Jurkat, Clone E6-1 (cell line): ENCODE measurements around the gene SND1.
"Not testable (repeated sequence)": the region's sequence is repeated elsewhere in the genome, so short reads cannot be mapped to it uniquely, and the experiment has no call there.

Source experiments
- DNase-seq: peaks from one replicate; pipeline ENCODE4 v3.0.0-alpha.2; 2011; ENCODE audit warnings: low read depth, low spot score
- H3K4me3 ChIP-seq: 2 replicates; pipeline ENCODE4 v1.5.1; 2011; ENCODE audit warnings: mild to moderate bottlenecking, low read length, control low read depth, moderate library complexity

SND1 gene

DNA sequence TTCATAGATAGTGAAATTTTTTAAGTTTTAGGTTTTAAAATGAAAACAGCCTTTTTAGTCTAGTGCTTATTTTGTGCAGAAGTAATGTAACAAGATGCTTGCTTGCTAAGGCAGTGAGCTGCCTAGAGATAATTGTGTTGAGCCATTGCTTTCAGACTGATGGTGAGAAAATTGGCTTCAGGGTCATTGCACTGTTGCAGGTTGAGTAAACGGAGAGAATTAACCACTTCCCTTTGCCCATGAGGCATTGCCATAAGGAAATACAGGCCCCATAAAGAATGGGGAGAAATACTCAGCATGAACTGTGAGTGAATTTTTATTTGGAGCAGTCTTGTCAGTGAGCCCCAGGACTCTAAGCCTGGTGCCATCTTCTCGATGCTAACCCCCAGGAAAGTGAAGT lies 238.7 kb downstream of the SND1 start:
- H3K4me3 ChIP-seq: no peak overlapping the region
- DNase-seq: no peak

DNA sequence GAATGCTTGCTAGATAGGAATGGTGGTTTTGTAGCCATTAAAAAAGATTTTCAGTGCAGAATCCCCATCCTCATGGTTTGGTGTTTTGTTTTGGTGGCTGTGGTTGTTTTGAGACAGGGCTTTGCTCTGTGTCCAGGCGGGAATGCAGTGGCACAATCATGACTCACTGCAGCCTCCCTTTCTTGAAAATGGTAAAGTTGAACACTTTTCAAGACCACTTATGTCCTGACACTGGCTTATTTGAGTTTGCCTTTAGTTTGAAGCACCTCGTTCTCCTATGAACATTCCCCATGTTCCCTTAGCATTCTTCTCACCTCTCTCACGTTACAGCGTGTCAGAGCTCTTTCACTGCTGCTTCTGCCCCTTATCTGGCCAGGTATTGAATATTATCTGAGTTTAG lies 239.2 kb downstream of the SND1 start:
- no peak for DNase-seq
- H3K4me3 ChIP-seq: no peak overlapping the region

DNA sequence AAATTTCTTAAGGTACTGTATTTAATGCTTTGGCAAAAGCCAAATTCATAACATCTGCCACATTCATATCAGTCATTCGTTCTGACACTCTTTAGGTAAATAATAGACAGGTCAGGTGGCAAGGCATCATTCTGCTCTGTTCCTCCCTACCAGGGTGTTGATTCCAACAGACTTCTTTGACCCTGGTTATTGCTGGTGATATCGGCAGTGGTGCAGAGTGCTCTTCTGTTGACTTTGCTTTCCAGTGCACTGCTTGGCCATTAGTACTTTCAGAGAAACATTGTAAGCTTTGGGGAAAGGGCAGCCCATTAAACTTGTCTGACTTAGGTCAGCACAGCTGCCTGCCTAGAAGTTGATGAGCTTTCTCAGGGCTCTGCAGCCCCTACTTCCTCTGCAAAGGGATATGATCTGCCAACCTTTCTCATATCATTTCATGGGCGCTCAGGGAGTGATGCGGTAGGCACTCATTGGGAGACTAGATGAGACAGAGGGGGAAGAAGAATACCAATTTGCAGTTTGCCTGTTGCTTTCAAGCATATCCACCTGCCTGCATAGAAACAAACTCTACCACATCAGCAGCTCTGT lies 240.0 kb downstream of the SND1 start:
- no peak overlapping the region for H3K4me3 ChIP-seq
- DNase-seq: no peak

DNA sequence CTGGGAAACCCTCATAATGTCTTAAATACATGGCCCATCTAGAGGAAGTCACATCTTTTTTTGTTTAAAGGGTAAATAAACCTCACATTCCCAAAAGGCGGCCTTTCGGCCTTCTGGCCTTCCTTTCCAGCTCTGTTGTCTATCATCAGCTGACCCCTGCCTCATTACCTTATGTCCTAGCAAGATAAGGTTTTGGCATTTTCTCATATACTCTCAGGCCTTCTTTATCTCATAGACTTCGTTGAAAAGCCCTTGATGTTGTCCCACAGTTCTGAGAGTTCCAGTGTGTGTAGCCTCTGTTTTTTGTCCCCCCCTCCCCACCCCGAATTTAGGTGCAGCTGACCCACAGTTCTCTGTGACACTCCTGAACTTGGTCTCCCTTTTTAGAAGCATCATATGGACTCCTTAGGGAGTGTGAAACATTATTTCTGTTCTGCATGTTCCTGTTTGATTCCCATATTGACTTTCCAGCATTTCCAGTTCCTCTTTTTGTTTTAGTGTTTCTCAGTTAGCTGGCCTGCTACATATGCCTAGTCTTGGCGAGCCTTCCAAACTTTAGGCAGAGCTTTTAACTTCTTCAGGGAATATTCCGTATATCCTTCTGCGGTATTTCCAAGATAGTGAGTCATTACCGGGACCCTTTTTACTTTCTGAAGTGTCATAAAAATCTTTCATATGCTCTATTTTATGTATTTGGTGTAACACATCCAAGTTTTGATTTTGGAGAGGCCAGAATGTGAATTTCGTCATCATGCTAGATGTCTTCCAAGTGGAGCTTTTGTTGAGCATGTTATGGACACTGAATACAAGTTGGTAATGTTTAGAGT lies 240.7 kb downstream of the SND1 start:
- no peak overlapping the region for H3K4me3 ChIP-seq
- DNase-seq: no peak

DNA sequence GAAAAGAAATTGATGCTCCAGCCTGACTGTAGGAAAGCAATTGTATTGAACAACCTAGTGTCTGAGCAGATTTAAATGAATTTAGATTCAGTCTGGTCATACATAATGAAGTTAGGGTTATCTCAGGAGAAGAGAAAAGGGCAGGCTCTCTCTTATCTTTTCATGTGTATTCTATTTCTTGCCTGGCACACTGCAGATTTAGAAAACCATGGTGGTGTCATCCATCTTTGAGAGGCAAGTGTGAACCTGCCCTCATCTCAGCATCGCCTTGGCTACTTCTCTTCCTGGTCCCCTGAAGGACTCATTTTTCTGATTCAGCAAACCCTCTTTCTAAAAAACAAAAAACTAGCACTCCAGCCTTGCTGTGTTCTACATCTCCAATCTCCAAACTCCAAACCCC lies 241.6 kb downstream of the SND1 start:
- DNase-seq: no peak
- no peak overlapping the region for H3K4me3 ChIP-seq

DNA sequence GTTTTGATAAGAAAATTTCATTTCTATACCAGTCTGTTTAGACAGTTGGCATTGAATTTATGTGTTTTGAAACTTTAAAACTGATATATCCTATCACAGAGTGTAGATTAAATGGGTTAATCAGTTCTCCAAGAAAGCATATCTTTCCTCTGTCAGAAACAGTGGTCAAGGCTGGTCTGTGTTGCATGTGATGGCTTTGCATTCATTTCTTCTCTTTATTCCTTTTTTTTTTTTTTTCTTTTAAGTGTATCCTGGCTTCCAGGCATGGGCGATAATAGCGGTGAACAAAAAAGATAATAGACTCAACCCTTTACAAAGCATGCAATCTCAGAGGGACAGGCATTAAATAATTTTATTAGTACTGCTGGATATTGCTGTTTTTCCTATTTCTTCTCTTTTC lies 242.6 kb downstream of the SND1 start:
- H3K4me3 ChIP-seq: no peak overlapping the region
- no peak for DNase-seq

DNA sequence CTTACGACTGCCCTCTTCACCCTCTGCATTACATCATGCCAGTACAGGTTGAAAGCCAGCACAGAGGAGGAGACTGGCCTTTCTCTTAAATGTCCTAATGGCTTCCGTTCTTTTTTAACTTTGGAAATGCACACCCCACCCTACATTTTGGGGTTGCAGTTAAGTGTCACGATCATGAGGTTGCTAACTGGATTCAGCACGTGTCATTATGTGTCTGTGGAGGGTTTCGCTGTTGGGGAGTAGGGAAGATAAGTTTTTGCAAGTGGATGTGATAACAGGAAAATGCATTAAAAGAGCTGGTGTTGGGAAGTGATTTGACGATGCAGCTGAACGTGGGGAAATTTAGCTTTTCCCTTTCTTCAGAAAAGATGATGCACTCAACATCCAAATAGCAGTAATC lies 243.4 kb downstream of the SND1 start:
- H3K4me3 ChIP-seq: no peak overlapping the region
- DNase-seq: no peak

DNA sequence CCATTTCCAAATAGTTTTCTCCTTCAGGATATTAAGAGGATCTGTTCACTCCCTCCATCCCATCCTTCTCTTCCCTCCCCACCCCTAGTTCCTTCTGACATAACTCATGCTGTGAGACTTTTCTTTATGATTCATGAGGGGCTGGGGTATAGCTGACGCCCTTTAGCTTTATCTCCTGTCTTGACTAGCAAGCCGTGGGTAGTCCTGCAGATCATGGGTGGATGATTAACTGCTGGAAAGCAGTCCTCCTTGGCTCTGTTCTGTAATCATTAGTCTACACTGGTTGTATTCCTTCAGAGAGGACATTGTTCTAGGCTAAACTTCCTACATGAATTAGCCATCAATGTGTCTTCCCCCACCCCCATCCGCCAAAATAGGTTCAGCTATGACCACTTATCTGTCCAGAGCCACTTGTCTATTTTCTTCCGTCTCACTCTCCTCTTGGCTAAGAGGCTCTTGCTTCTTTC lies 243.9 kb downstream of the SND1 start:
- no peak overlapping the region for H3K4me3 ChIP-seq
- no peak for DNase-seq

DNA sequence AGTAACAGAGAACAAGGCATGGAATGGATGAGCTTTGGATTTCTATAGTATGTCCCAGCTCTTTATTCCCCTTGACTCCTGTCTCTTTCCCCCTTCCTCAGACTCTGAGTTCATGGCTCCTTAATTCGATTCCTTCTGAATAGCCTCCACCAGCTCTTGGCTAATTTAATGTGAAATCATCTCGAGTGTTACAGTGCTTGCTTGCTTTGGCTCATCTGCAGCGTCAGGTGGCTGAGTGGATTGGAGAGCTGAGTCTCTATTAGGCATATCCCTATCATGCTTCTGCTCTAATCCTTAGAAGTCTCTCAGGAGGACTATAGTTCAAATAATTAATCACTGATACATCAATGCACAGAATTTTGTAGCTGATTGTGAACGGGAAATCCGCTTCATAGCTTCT lies 244.7 kb downstream of the SND1 start:
- no peak overlapping the region for H3K4me3 ChIP-seq
- no peak for DNase-seq

DNA sequence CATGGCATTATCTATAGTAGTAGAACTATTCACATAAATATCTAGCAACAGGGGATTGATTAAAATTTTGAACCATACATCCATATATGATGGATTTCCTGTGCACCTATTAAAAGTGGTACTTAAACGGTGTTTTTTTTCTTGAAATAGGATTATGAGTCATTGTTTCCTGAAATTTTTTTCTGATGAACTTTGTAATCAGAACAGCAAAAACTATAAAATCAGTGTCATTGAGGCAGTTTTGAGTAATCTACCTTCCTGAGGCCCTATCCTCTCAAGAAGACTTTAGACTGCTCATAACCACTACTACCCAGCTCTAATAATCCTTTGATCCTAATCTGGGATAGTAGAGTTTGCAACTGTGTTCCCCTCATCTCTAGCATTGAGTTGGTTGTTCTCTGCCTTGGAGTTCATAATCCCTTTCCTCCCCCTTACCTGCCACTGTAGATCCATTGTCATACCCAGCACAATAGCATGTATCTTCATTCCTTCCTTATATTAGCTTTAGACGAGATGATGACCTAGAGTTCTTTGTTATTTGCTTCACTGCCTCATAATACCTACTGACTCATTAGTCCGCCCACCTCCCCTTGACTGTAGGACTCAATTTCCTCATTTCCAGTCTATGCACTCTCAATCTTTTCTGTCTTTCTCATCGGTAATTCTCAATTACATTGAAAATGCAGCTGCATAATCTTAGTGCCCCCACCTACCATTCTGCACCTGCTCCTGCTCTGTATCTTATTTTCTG lies 245.9 kb downstream of the SND1 start:
- DNase-seq: no peak
- no peak overlapping the region for H3K4me3 ChIP-seq

DNA sequence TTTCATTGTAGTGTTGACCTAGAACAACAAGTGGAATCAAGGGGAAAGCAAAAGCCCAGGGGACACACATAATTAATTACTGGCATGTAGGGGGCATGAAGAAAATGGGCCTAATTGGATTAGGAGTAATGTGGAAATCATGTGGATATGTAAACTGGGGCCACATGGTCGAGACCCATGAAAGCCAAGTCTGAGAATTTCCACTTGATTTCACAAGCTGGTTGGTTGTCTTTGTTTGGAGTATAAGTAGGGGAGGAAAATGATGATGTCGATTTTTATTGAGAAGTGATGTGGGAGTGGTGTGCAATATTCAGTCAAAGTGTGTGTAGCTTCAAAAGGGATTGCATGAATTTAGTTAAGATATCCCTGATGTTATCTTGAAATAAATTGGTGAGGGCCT lies 247.4 kb downstream of the SND1 start:
- no peak for DNase-seq
- H3K4me3 ChIP-seq: no peak overlapping the region

DNA sequence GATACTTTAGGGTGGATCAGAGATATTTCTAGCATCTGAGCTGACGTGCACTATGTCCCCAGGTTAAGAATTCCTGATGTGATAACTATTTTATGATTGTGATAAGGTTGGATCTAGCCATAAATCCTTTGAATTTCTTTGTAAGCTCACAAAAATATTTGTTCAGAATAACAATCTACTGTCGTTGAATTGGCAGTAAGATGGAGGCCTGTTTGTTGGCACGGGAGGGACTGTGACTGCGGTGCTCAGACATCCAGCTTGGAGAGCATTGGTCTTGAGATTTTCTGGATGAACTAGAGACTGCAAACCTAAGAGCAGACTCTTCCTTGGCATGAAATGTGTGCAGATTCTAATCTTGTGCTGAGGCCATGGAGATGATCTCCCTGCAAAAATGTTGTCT lies 248.1 kb downstream of the SND1 start:
- H3K4me3 ChIP-seq: no peak overlapping the region
- DNase-seq: no peak

DNA sequence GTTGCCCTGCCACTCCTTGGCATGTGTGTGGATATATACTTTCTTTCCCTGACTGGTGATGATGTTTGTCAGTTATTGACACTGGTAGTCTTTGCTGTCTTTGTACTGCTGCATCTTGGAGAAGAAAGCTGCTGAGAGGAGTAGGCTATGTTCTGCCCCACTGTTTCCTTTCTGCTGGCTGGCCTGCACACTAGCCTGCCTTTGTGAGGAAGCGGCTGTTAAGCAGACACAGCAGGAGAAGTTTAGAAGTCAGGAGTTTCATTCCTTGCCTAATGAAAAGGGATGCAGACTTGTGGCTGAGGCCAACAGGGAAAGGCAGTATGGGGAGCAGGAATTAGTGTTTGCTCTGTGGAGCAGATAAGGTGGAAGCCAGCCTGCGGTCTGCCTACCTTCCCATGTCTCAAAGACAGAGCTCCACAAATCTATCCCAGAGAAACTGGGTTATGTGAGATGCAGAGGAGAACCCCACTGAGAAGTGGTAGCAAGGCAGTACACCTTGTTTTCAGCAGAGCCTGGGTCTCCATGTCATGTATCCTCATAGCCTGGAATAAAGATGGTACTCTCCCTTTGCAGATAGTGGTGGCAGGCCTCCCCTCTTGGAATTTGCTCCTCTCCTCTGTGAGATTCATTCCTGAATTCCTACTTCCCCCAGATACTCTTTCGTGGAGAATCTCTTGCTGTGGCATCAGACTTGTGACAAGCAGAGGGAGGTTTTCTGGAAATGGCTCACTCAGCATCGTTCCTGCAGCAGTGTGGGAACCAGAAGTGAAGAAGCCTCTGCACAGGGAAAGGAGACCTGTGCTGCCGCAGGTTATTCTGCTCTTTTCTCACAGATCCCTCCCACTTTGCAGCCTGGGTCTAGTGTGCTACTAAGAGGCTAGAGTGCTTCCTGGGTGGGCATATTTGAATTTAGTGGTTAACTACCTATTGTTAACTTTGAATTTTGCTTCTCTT lies 249.0 kb downstream of the SND1 start:
- no peak overlapping the region for H3K4me3 ChIP-seq

DNA sequence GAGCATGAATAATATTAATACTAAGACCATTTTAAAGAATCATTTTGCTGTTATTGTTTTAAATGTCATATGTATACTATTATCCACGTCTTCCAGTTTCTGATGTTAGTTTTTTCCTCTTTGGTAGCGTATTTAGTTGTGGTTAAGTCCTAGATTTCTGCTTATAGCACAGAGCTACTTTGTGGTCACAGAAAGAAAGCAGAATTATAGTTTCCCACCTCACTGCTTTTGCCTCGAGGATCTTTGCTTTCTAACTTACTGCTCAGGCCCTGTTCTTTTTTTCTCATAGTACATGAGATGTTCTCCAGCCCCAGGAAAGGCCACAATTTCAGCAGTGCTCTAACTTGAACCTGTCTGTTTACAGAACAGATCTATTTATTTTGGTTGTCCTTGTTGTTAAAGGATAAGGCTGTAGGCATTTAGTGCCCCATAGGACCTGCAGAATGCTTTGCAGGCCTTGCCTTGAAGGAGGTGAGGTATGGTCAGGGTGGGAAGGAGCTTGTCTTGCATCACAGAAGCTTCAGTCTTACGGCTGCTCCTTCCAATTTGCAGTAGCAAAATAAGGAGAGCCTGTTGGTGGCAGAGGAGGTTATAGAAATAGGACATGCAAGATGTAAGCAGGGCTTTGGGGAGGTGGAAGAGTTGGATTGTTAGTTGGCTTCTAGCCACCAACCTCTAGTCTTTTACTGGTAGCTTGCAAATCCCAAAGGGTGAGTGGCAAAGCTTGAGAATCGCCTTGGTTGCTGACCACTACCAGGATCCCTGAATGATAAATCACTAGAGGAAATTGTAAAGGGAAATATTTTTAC lies 250.1 kb downstream of the SND1 start:
- peak; percentile 25 for DNase-seq
- H3K4me3 ChIP-seq: no peak overlapping the region

More for the DNA sequence above, 249.0 kb downstream of the SND1 start:
- no peak for DNase-seq

DNA sequence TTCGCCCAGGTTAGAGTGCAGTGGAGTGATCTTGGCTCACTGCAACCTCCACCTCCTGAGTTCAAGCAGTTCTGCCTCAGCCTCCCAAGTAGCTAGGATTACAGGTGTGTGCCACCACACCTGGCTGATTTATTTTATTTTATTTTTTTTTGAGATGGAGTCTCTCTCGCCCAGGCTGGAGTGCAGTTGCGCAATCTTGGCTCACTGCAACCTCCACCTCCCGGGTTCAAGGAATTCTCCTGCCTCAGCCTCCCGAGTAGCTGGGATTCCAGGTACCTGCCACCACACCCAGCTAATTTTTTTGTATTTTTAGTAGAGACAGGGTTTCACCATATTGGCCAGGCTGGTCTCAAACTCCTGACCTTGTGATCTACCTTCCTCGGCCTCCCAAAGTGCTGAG lies 250.8 kb downstream of the SND1 start:
- DNase-seq, H3K4me3 ChIP-seq: not testable (repeated sequence)

DNA sequence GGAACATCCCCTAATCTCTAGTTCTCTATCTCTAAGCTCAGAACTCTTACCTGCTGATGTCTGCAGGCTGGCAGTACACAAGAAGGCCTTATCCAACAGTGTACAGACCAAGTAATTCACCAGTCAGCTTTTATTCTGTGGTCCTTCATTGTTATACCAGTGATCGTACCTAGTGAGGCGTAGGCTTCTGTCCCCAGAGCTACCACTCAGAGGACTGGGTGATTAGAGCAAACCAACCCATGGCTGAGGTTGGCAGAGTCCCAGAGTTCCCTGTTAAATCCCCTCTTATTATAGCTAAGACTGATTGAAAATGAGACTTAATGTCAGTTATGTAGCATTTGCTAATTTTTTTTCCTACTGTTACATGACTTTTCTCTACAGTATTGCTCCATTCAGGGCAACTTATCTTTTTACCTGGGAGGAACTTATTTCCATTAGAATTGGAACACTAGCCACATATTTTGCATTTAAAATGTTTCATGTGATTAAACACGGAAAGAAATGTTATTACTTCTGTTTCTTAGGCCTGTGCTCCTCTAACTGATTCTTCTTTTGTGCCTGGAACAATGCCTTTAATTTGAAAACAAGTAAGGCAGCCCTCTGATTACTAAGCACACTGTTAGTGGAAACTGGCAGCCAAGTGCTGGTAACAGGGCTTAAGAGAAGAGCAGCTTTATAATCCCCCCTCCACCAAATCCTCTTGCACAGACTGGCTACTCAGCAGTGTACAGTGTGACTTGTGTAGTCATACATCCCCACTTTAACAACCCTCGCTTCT lies 252.1 kb downstream of the SND1 start:
- no peak for DNase-seq
- H3K4me3 ChIP-seq: no peak overlapping the region

DNA sequence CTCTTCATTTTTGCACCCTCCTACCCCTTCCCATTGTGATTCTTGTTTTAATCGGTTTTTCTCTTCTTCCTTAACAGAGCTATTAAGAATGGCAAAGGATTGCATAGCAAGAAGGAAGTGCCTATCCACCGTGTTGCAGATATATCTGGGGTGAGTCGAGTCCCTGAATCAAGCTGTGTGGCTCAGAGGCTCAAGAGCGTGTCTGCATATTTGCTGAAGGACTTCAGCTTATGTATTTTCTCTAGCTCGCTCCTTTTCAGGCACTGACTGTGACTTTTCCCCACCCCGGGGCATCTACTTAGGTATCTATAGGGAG lies 252.6 kb downstream of the SND1 start:
- H3K4me3 ChIP-seq: no peak overlapping the region
- no peak for DNase-seq

DNA sequence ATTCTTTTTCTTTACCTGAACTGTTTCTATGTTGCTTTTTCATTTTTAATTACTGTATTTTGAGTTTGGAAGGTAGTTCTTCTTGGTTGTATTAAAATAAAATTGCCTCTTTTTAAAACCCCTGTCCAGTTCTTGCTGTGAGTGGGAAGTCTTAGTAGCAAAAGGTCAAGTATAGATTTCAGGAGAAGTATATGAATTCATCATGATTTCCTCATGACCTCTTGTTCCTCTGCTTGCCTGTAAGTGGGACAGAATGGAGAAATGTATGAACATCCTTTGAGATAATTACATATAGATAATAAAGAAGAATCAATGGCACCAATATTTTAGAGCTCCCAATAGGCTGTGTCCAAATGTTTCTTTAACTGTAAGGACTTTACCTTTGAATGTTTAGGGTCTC lies 253.0 kb downstream of the SND1 start:
- no peak overlapping the region for H3K4me3 ChIP-seq
- no peak for DNase-seq
